Gastrocnemius medialis (tissue), 4 donors: ENCODE measurements around the gene KIAA1549. TPM values are rescaled to one million over a fixed set of nuclear protein-coding genes. Genes with fewer than 3 reads are reported as not detected.

ENCODE experiments used
- ATAC-seq, 2 donors: fragments of 150-250 bp; one replicate each; pipeline ENCODE4 v1.9.1; 2016
- DNase-seq, 2 donors: peaks; one replicate each; pipeline ENCODE4 v3.0.0-alpha.2; 2019
- H3K27ac ChIP-seq, 4 donors: fragments of 200-600 bp; sonication (generic); 1 replicate in 1 of 4; 2 replicates in 3 of 4; pipeline ENCODE4 v1.5.1; 2016 to 2018; ENCODE audit warnings: mild to moderate bottlenecking in 2 of 4, moderate library complexity in 1 of 4
- H3K27me3 ChIP-seq, 3 donors: fragments of 200-600 bp; sonication (generic) in 2 of 3; 1 replicate in 1 of 3; 2 replicates in 2 of 3; pipeline versions ENCODE4 v1.5.1 to v1.6.0; 2016 to 2019; ENCODE audit warnings: mild to moderate bottlenecking in 1 of 3, moderate library complexity in 1 of 3
- H3K36me3 ChIP-seq, 2 donors: fragments of 200-600 bp; sonication (generic) in 1 of 2; one replicate each; pipeline ENCODE4 v1.5.1; 2017 to 2018
- H3K4me1 ChIP-seq, 2 donors: fragments of 200-600 bp; sonication (generic) in 1 of 2; one replicate each; pipeline ENCODE4 v1.5.1; 2016 to 2017; ENCODE audit warnings: mild to moderate bottlenecking in 2 of 2
- H3K4me3 ChIP-seq, 4 donors: fragments of 200-600 bp; sonication (generic) in 3 of 4; 1 replicate in 1 of 4; 2 replicates in 3 of 4; pipeline ENCODE4 v1.5.1; 2016 to 2019; ENCODE audit warnings: mild to moderate bottlenecking in 2 of 4
- H3K9me3 ChIP-seq, 3 donors: fragments of 200-600 bp; sonication (generic) in 2 of 3; 1 replicate in 1 of 3; 2 replicates in 2 of 3; pipeline ENCODE4 v1.5.1; 2016 to 2019
- CTCF ChIP-seq, 5 experiments: fragments of 450-650 bp in 3 of 5; fragments of 200-600 bp in 2 of 5; sonication (generic) in 2 of 5; IDR thresholded peaks in 4 of 5; conservative IDR thresholded peaks in 1 of 5; 1 replicate in 4 of 5; 2 replicates in 1 of 5; pipeline ENCODE4 v1.5.1; 2016 to 2019; ENCODE audit warnings: antibody characterized with exemption in 5 of 5, mild to moderate bottlenecking in 3 of 5, moderate library complexity in 3 of 5
- POLR2A ChIP-seq, 2 donors: fragments of 450-650 bp; IDR thresholded peaks; one replicate each; pipeline ENCODE4 v1.6.1; 2017; ENCODE audit warnings: antibody characterized with exemption in 2 of 2, mild to moderate bottlenecking in 2 of 2, moderate library complexity in 2 of 2
- in situ Hi-C, 4 donors: fragments of 200-750 bp; cut with MboI; loops; one replicate each; pipeline versions ENCODE4 v1.15.0 to v1.8.0; 2017; ENCODE audit warnings: low sequenced_read_pairs in 4 of 4
- intact Hi-C: fragments of 100-400 bp; cut with DNase I; formaldehyde crosslinking; loops from one replicate; pipeline ENCODE4 v1.15.1; 2023; ENCODE audit warnings: low total_unique reads
- total RNA-seq, 4 donors: library from RNA; depleted of rRNA; stranded (reverse); fragments of >200 nt; gene quantifications; one replicate each; pipeline versions ENCODE4 v1.1.0 to v1.2.3, GENCODE V29; 2016

Gene KIAA1549
- total RNA-seq, 4 donors from 2014 or later: 0.55 to 0.87 (median 0.75) TPM

- intact Hi-C loops: no loop called here
- no peak for ATAC-seq
Measured at GRCh38 chr7:138869353-138869752, 111.8 kb downstream of the KIAA1549 start.

GRCh38 chr7:138868711-138869110 lies 112.5 kb downstream of the KIAA1549 start:
- DNase-seq: no peak
- H3K4me3 ChIP-seq: no peak overlapping the region
- no peaks in the 10 kb centered on the region for H3K9me3 ChIP-seq
- no peak overlapping the region for H3K27ac ChIP-seq
- intact Hi-C loops: no loop called here
- H3K4me1 ChIP-seq: no peaks in the 10 kb centered on the region
- no peaks in the 10 kb centered on the region for H3K27me3 ChIP-seq
- TF ChIP-seq CTCF (IDR thresholded peaks at IDR 0.05 in 4 of 5, conservative IDR thresholded peaks at IDR 0.05 in 1 of 5) (no peak), POLR2A (IDR thresholded peaks at IDR 0.05) (no peak)
- ATAC-seq: no peak
- in situ Hi-C loops: no loop called here
- no peaks in the 10 kb centered on the region for H3K36me3 ChIP-seq

More at GRCh38 chr7:138869353-138869752, 111.8 kb downstream of the KIAA1549 start:
- no peak overlapping the region for H3K27ac ChIP-seq
- TF ChIP-seq POLR2A (IDR thresholded peaks at IDR 0.05): no peak
- no peak for TF ChIP-seq CTCF (IDR thresholded peaks at IDR 0.05 in 4 of 5, conservative IDR thresholded peaks at IDR 0.05 in 1 of 5)
- H3K9me3 ChIP-seq: no peaks in the 10 kb centered on the region
- H3K4me1 ChIP-seq: no peaks in the 10 kb centered on the region
- no peaks in the 10 kb centered on the region for H3K36me3 ChIP-seq
- H3K27me3 ChIP-seq: no peaks in the 10 kb centered on the region
- no peak overlapping the region for H3K4me3 ChIP-seq
- in situ Hi-C loops: no loop called here
- DNase-seq: no peak

GRCh38 chr7:138867744-138868143 lies 113.4 kb downstream of the KIAA1549 start:
- in situ Hi-C loops (no loop called here), intact Hi-C loops (no loop called here)
- H3K36me3 ChIP-seq: no peaks in the 10 kb centered on the region
- H3K4me1 ChIP-seq: no peaks in the 10 kb centered on the region
- no peak for ATAC-seq
- no peaks in the 10 kb centered on the region for H3K27me3 ChIP-seq
- H3K27ac ChIP-seq: no peak overlapping the region
- H3K4me3 ChIP-seq: no peak overlapping the region
- DNase-seq: no peak
- TF ChIP-seq CTCF (IDR thresholded peaks at IDR 0.05 in 4 of 5, conservative IDR thresholded peaks at IDR 0.05 in 1 of 5) (no peak), POLR2A (IDR thresholded peaks at IDR 0.05) (no peak)
- no peaks in the 10 kb centered on the region for H3K9me3 ChIP-seq

- intact Hi-C loops: no loop called here
- no peak overlapping the region for H3K4me3 ChIP-seq
- DNase-seq: no peak
- H3K9me3 ChIP-seq: no peaks in the 10 kb centered on the region
- in situ Hi-C loops: no loop called here
- H3K4me1 ChIP-seq: no peaks in the 10 kb centered on the region
- H3K27me3 ChIP-seq: no peaks in the 10 kb centered on the region
- H3K36me3 ChIP-seq: no peaks in the 10 kb centered on the region
- no peak for TF ChIP-seq CTCF (IDR thresholded peaks at IDR 0.05 in 4 of 5, conservative IDR thresholded peaks at IDR 0.05 in 1 of 5)
- TF ChIP-seq POLR2A (IDR thresholded peaks at IDR 0.05): no peak
- no peak for ATAC-seq
- no peak overlapping the region for H3K27ac ChIP-seq
Measured at GRCh38 chr7:138866353-138866752, 114.8 kb downstream of the KIAA1549 start.

GRCh38 chr7:138865843-138866242 lies 115.3 kb downstream of the KIAA1549 start:
- intact Hi-C loops: no loop called here

More at GRCh38 chr7:138865843-138866242, 115.3 kb downstream of the KIAA1549 start:
- no peak overlapping the region for H3K27ac ChIP-seq
- DNase-seq (no peak), ATAC-seq (no peak)
- no peaks in the 10 kb centered on the region for H3K27me3 ChIP-seq
- TF ChIP-seq POLR2A (IDR thresholded peaks at IDR 0.05): no peak
- TF ChIP-seq CTCF (IDR thresholded peaks at IDR 0.05 in 4 of 5, conservative IDR thresholded peaks at IDR 0.05 in 1 of 5): no peak
- in situ Hi-C loops: no loop called here
- H3K4me1 ChIP-seq: no peaks in the 10 kb centered on the region
- H3K36me3 ChIP-seq: no peaks in the 10 kb centered on the region
- no peak overlapping the region for H3K4me3 ChIP-seq
- no peaks in the 10 kb centered on the region for H3K9me3 ChIP-seq
